Measurements from ENCODE around the gene TTBK2. TPM values are rescaled to one million over a fixed set of nuclear protein-coding genes. Genes with fewer than 3 reads are reported as not detected.

TTBK2 gene
- total RNA-seq, 4 donors from 2014 or later = 8.8 to 20.3 (median 16.2) TPM

GRCh38 chr15:42786978-42787377 lies 133.6 kb downstream of the TTBK2 start:
- TF ChIP-seq POLR2A (IDR thresholded peaks at IDR 0.05) = no peak
- no peak for TF ChIP-seq CTCF (IDR thresholded peaks at IDR 0.05 in 4 of 5, conservative IDR thresholded peaks at IDR 0.05 in 1 of 5)
- intact Hi-C loops (cut with DNase I; ENCODE audit: low total_unique reads) = no loop called here
- DNase-seq (no peak), ATAC-seq (no peak)
- Histone ChIP-seq H3K36me3 (peaks cover 3 to 16% of the 10 kb centered on the region in 2 donors), H3K4me1 (no peaks in the 10 kb centered on the region), H3K27me3 (no peaks in the 10 kb centered on the region), H3K4me3 (no peak overlapping the region), H3K9me3 (no peaks in the 10 kb centered on the region), H3K27ac (no peak overlapping the region)
- in situ Hi-C loops (cut with MboI; ENCODE audit: low sequenced_read_pairs in 4 of 4) = no loop called here

GRCh38 chr15:42785569-42785968 lies 135.0 kb downstream of the TTBK2 start:
- peaks cover 3 to 14% of the 10 kb centered on the region in 2 donors for H3K36me3 ChIP-seq
- in situ Hi-C loops (cut with MboI; ENCODE audit: low sequenced_read_pairs in 4 of 4) = no loop called here
- TF ChIP-seq CTCF (IDR thresholded peaks at IDR 0.05 in 4 of 5, conservative IDR thresholded peaks at IDR 0.05 in 1 of 5) (no peak), POLR2A (IDR thresholded peaks at IDR 0.05) (no peak)

GRCh38 chr15:42784705-42785104 lies 135.9 kb downstream of the TTBK2 start:
- no peak for TF ChIP-seq POLR2A (IDR thresholded peaks at IDR 0.05)
- no peak for TF ChIP-seq CTCF (IDR thresholded peaks at IDR 0.05 in 4 of 5, conservative IDR thresholded peaks at IDR 0.05 in 1 of 5)
- H3K36me3 ChIP-seq = peaks cover 3 to 14% of the 10 kb centered on the region in 2 donors
- in situ Hi-C loops (cut with MboI; ENCODE audit: low sequenced_read_pairs in 4 of 4) = no loop called here
- DNase-seq = no peak
- peak overlapping the region in 1 of 4 donors; percentile 3 for H3K27ac ChIP-seq
- H3K27me3 ChIP-seq = no peaks in the 10 kb centered on the region
- no peak overlapping the region for H3K4me3 ChIP-seq
- intact Hi-C loops (cut with DNase I; ENCODE audit: low total_unique reads) = no loop called here
- H3K9me3 ChIP-seq = no peaks in the 10 kb centered on the region
- peak in 1 of 2 donors; percentile 61 for ATAC-seq
- H3K4me1 ChIP-seq = no peaks in the 10 kb centered on the region

More at GRCh38 chr15:42785569-42785968, 135.0 kb downstream of the TTBK2 start:
- DNase-seq = no peak
- H3K27ac ChIP-seq = no peak overlapping the region
- no peaks in the 10 kb centered on the region for H3K4me1 ChIP-seq
- ATAC-seq = no peak
- no peaks in the 10 kb centered on the region for H3K27me3 ChIP-seq
- H3K9me3 ChIP-seq = no peaks in the 10 kb centered on the region
- H3K4me3 ChIP-seq = no peak overlapping the region
- intact Hi-C loops (cut with DNase I; ENCODE audit: low total_unique reads) = no loop called here

GRCh38 chr15:42782716-42783115 lies 137.9 kb downstream of the TTBK2 start:
- no peak for TF ChIP-seq POLR2A (IDR thresholded peaks at IDR 0.05)
- TF ChIP-seq CTCF (IDR thresholded peaks at IDR 0.05 in 4 of 5, conservative IDR thresholded peaks at IDR 0.05 in 1 of 5) = no peak
- H3K4me3 ChIP-seq = no peak overlapping the region
- no peak for DNase-seq
- H3K36me3 ChIP-seq = peaks cover 3 to 14% of the 10 kb centered on the region in 2 donors
- intact Hi-C loops (cut with DNase I; ENCODE audit: low total_unique reads) = no loop called here
- no peak for ATAC-seq
- H3K27ac ChIP-seq = no peak overlapping the region
- in situ Hi-C loops (cut with MboI; ENCODE audit: low sequenced_read_pairs in 4 of 4) = no loop called here
- no peaks in the 10 kb centered on the region for H3K4me1 ChIP-seq
- no peaks in the 10 kb centered on the region for H3K27me3 ChIP-seq
- H3K9me3 ChIP-seq = no peaks in the 10 kb centered on the region

GRCh38 chr15:42775416-42775815 lies 145.2 kb downstream of the TTBK2 start:
- Histone ChIP-seq H3K4me3 (no peak overlapping the region), H3K27ac (no peak overlapping the region), H3K4me1 (peaks cover 6 to 26% of the 10 kb centered on the region in 2 donors), H3K27me3 (no peaks in the 10 kb centered on the region), H3K36me3 (peaks cover 0 to 24% of the 10 kb centered on the region in 2 donors), H3K9me3 (no peaks in the 10 kb centered on the region)
- no peak for TF ChIP-seq POLR2A (IDR thresholded peaks at IDR 0.05)
- no peak for TF ChIP-seq CTCF (IDR thresholded peaks at IDR 0.05 in 4 of 5, conservative IDR thresholded peaks at IDR 0.05 in 1 of 5)
- no peak for ATAC-seq
- in situ Hi-C loops (cut with MboI; ENCODE audit: low sequenced_read_pairs in 4 of 4) (no loop called here), intact Hi-C loops (cut with DNase I; ENCODE audit: low total_unique reads) (no loop called here)
- DNase-seq = no peak

Data from gastrocnemius medialis (tissue), 4 donors.